K562 (cell line): Measurements from ENCODE around the gene MAGI1. TPM values are rescaled to one million over a fixed set of nuclear protein-coding genes. Genes with fewer than 3 reads are reported as not detected.

Experiments
- ATAC-seq: fragments of 200-7000 bp; cut with Tn5 transposase; 3 replicates; pipeline ENCODE4 v1.9.1; 2020; ENCODE audit warnings: moderate library complexity
- BruUV-seq: library from RNA; stranded (reverse); fragments of 400-500 nt; replicated peaks from 2 replicates; lab custom pipeline; 2021; lab: Mats Ljungman, UMichigan
- CTCF ChIA-PET: fragments of 300-600 bp; formaldehyde crosslinking; extraction: SDS; loops from one replicate; lab custom pipeline; 2021; ENCODE audit warnings: low intra/inter-chr PET ratio; lab: Yijun Ruan, JAX
- POLR2A ChIA-PET: fragments of 300-600, 350-650 bp; sonication (Branson Sonifier 250); formaldehyde crosslinking; extraction: SDS; loops from one replicate; lab custom pipeline; 2021; ENCODE audit warnings: antibody characterized with exemption, inconsistent platforms; lab: Yijun Ruan, JAX
- DNase-seq, 4 experiments: peaks; one replicate each; pipeline versions ENCODE4 v3.0.0 to v3.0.0-alpha.2; 2011 to 2018; ENCODE audit warnings: low spot score in 3 of 4, mixed read lengths in 3 of 4; ENCODE audit errors: extremely low read depth in 1 of 4
- FAIRE-seq: peaks from 2 replicates; lab custom pipeline; 2011; peaks lifted over from hg19 to GRCh38; lab: Jason Lieb, UNC
- H2AFZ ChIP-seq: 2 replicates; pipeline ENCODE4 v1.6.0; 2011; ENCODE audit warnings: low read depth, low read length, control low read depth, inconsistent platforms
- H3K27ac ChIP-seq: fragments of 200-600 bp; 3 replicates; pipeline ENCODE4 v1.8.0; 2011; ENCODE audit warnings: low read depth, mild to moderate bottlenecking, control low read depth, inconsistent platforms, low read length, moderate library complexity, mixed read lengths; ENCODE audit errors: extremely low read depth
- H3K27me3 ChIP-seq, 2 experiments: fragments of 300-600 bp in 1 of 2; 2 replicates in 1 of 2; 3 replicates in 1 of 2; pipeline versions ENCODE4 v1.6.0 to v1.8.0; 2011; ENCODE audit warnings: inconsistent platforms in 2 of 2, low read length in 2 of 2, mild to moderate bottlenecking in 1 of 2, mixed read lengths in 1 of 2, moderate library complexity in 1 of 2; ENCODE audit not compliant: control insufficient read depth in 2 of 2, insufficient read depth in 2 of 2
- H3K36me3 ChIP-seq: fragments of 300-600 bp; 3 replicates; pipeline ENCODE4 v1.8.0; 2011; ENCODE audit warnings: mild to moderate bottlenecking, low read length, inconsistent platforms; ENCODE audit not compliant: control insufficient read depth, insufficient read depth
- H3K4me1 ChIP-seq, 2 experiments: fragments of 200-600 bp in 1 of 2; replicated peaks in 1 of 2; 2 replicates in 1 of 2; 3 replicates in 1 of 2; pipeline versions ENCODE4 v1.5.1 to v1.8.0; 2011; ENCODE audit warnings: inconsistent platforms in 2 of 2, low read length in 2 of 2, mild to moderate bottlenecking in 1 of 2, mixed read lengths in 1 of 2, moderate library complexity in 1 of 2; ENCODE audit not compliant: control insufficient read depth in 2 of 2, insufficient read depth in 2 of 2
- H3K4me2 ChIP-seq: 2 replicates; pipeline ENCODE4 v1.6.1; 2011; ENCODE audit warnings: low read length, control low read depth, inconsistent platforms, mixed read lengths; ENCODE audit not compliant: insufficient read depth
- H3K4me3 ChIP-seq: fragments of 200-600 bp; sonication (generic), shearing (Covaris generic); 2 replicates; pipeline ENCODE4 v1.5.1; 2016; ENCODE audit warnings: control low read depth, inconsistent platforms
- H3K79me2 ChIP-seq: fragments of 200-600 bp; 3 replicates; pipeline ENCODE4 v1.8.0; 2011; ENCODE audit warnings: low read length, inconsistent platforms; ENCODE audit not compliant: control insufficient read depth, insufficient read depth
- H3K9ac ChIP-seq, 2 experiments: 2 replicates each; pipeline versions ENCODE4 v1.6.0 to v1.6.1; 2011; ENCODE audit warnings: low read depth in 2 of 2, low read length in 2 of 2, control low read depth in 1 of 2, inconsistent platforms in 1 of 2, mild to moderate bottlenecking in 1 of 2, mixed read lengths in 1 of 2; ENCODE audit not compliant: insufficient read depth in 1 of 2
- H3K9me1 ChIP-seq: one replicate; pipeline ENCODE4 v1.6.0; 2011; ENCODE audit warnings: inconsistent platforms, mild to moderate bottlenecking, low read length, moderate library complexity; ENCODE audit not compliant: control insufficient read depth, insufficient read depth
- H3K9me3 ChIP-seq: replicated peaks from 2 replicates; pipeline ENCODE4 v1.5.1; 2011; ENCODE audit warnings: low read depth, low read length, inconsistent platforms; ENCODE audit not compliant: control insufficient read depth, insufficient read depth
- H4K20me1 ChIP-seq: replicated peaks from 2 replicates; pipeline ENCODE4 v1.6.1; 2011; ENCODE audit warnings: low read length, inconsistent platforms, mixed read lengths; ENCODE audit not compliant: control insufficient read depth, insufficient read depth
- E2F6 ChIP-seq, 2 experiments: IDR thresholded peaks; 2 replicates each; pipeline ENCODE4 v1.6.1; 2011; ENCODE audit warnings: borderline replicate concordance in 1 of 2, control low read depth in 1 of 2, low read depth in 1 of 2, low read length in 1 of 2, mild to moderate bottlenecking in 1 of 2, mixed read lengths in 1 of 2, moderate library complexity in 1 of 2; ENCODE audit not compliant: insufficient read depth in 1 of 2, insufficient read length in 1 of 2, poor library complexity in 1 of 2, severe bottlenecking in 1 of 2; ENCODE audit errors: extremely low read depth in 1 of 2
- SIRT6 ChIP-seq: IDR thresholded peaks from one replicate; pipeline ENCODE4 v1.6.1; 2012; ENCODE audit warnings: low read depth, mild to moderate bottlenecking, control low read depth, inconsistent platforms, low read length, moderate library complexity
- ZNF253 ChIP-seq: fragments of 250-450 bp; sonication (Bioruptor Pico); conservative IDR thresholded peaks from 2 replicates; pipeline ENCODE4 v1.6.1; 2021; ENCODE audit warnings: mild to moderate bottlenecking
- WGBS: fragments of 100-300 bp; shearing (Covaris generic); methylation state at CpG from one replicate; pipeline ENCODE4 v1.1.6; 2016; ENCODE audit warnings: low coverage, mixed read lengths; ENCODE audit not compliant: insufficient coverage; ENCODE audit errors: missing lambda C conversion rate; 5-methylcytosine and 5-hydroxymethylcytosine counted together
- in situ Hi-C: fragments of 300-500 bp; cut with MboI; formaldehyde crosslinking; loops from 4 replicates; pipeline ENCODE4 v1.15.0; 2018; ENCODE audit warnings: inconsistent platforms, mixed read lengths
- intact Hi-C: fragments of 100-400 bp; cut with micrococcal nuclease; formaldehyde crosslinking; loops from 2 replicates; pipeline ENCODE4 v1.14.2; 2022
- polyA plus RNA-seq, 8 experiments: library from polyadenylated mRNA; depleted of rRNA in 4 of 8; stranded (reverse) in 5 of 8; unstranded in 3 of 8; fragments of >200 nt; fragmentation: Nextera tagmentation in 2 of 8; fragmentation: Illumina TruSeq in 1 of 8; extraction: Ambion mirVana in 2 of 8; extraction: Trizol in 1 of 8; gene quantifications; 2 replicates each; pipeline versions ENCODE4 v1.2.1 to v1.2.3, GENCODE V29; 2011 to 2014; ENCODE audit warnings: inconsistent platforms in 1 of 8, missing spikeins in 1 of 8
- total RNA-seq, 7 experiments: library from RNA; depleted of rRNA in 6 of 7; stranded (reverse); fragments of >200 nt in 6 of 7; fragmentation: Illumina TruSeq in 2 of 7; extraction: Trizol in 2 of 7; gene quantifications; 2 replicates each; pipeline versions ENCODE4 v1.2.1 to v1.2.3, GENCODE V29; 2011 to 2021; ENCODE audit warnings: low replicate concordance in 1 of 7
- TF ChIP-seq, protein P1 (sequence below): fragments of 450-650 bp; IDR thresholded peaks from 2 replicates; pipeline ENCODE4 v1.6.1; 2016; ENCODE audit warnings: mild to moderate bottlenecking
- TF ChIP-seq, protein P2 (sequence below): fragments of 450-650 bp; IDR thresholded peaks from 2 replicates; pipeline ENCODE4 v1.6.1; 2016; ENCODE audit warnings: mild to moderate bottlenecking, moderate library complexity

The MAGI1 gene
- total and polyA plus RNA-seq, 9 of the 15 experiments (the other 6 are each of a cell fraction or from before 2014, with no cell fraction given): 7.8 to 59.4 (median 43.2) TPM

- ATAC-seq (peak; percentile 34), DNase-seq (peak; percentile 21 to 56 (median 32)), FAIRE-seq (no peak)
- in situ Hi-C loops (no loop called here), intact Hi-C loops (loop anchor here (10.0 kb wide), 1 partner anchor 137 kb away; no protein-coding TSS in a partner anchor)
- peaks cover 45% of the 10 kb centered on the region for H3K79me2 ChIP-seq
- POLR2A ChIA-PET: interaction anchor here (1.0 kb wide), 1 partner anchor 31 kb away, joined by 3 read pairs; no protein-coding TSS in a partner anchor
- H2AFZ ChIP-seq: no peak overlapping the region
- no peaks in the 10 kb centered on the region for H4K20me1 ChIP-seq
- H3K27me3 ChIP-seq: no peaks in the 10 kb centered on the region
- H3K36me3 ChIP-seq: no peaks in the 10 kb centered on the region
- H3K9ac ChIP-seq: no peak overlapping the region
- peaks cover 11 to 26% of the 10 kb centered on the region in 2 experiments; a peak in 4 of 5 replicates for H3K4me1 ChIP-seq
- no peak overlapping the region for H3K27ac ChIP-seq
- H3K9me3 ChIP-seq: no peaks in the 10 kb centered on the region
- H3K4me2 ChIP-seq: 0 out of 2 replicates have a peak overlapping the region, but pooled peaks have one; percentile 11
- 34% methylated on average over 8 of the region's 20 CpGs for whole genome bisulfite sequencing
- no TSS peak for BruUV-seq
- H3K4me3 ChIP-seq: peak overlapping the region; percentile 45
- CTCF ChIA-PET: no interaction called here
- H3K9me1 ChIP-seq: no peaks in the 10 kb centered on the region
- TF ChIP-seq, protein P1, sequence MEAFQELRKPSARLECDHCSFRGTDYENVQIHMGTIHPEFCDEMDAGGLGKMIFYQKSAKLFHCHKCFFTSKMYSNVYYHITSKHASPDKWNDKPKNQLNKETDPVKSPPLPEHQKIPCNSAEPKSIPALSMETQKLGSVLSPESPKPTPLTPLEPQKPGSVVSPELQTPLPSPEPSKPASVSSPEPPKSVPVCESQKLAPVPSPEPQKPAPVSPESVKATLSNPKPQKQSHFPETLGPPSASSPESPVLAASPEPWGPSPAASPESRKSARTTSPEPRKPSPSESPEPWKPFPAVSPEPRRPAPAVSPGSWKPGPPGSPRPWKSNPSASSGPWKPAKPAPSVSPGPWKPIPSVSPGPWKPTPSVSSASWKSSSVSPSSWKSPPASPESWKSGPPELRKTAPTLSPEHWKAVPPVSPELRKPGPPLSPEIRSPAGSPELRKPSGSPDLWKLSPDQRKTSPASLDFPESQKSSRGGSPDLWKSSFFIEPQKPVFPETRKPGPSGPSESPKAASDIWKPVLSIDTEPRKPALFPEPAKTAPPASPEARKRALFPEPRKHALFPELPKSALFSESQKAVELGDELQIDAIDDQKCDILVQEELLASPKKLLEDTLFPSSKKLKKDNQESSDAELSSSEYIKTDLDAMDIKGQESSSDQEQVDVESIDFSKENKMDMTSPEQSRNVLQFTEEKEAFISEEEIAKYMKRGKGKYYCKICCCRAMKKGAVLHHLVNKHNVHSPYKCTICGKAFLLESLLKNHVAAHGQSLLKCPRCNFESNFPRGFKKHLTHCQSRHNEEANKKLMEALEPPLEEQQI: no peak
- TF ChIP-seq ZNF253 (CRISPR knock-in tag): no peak
- no peak for TF ChIP-seq SIRT6
- TF ChIP-seq, protein P2, sequence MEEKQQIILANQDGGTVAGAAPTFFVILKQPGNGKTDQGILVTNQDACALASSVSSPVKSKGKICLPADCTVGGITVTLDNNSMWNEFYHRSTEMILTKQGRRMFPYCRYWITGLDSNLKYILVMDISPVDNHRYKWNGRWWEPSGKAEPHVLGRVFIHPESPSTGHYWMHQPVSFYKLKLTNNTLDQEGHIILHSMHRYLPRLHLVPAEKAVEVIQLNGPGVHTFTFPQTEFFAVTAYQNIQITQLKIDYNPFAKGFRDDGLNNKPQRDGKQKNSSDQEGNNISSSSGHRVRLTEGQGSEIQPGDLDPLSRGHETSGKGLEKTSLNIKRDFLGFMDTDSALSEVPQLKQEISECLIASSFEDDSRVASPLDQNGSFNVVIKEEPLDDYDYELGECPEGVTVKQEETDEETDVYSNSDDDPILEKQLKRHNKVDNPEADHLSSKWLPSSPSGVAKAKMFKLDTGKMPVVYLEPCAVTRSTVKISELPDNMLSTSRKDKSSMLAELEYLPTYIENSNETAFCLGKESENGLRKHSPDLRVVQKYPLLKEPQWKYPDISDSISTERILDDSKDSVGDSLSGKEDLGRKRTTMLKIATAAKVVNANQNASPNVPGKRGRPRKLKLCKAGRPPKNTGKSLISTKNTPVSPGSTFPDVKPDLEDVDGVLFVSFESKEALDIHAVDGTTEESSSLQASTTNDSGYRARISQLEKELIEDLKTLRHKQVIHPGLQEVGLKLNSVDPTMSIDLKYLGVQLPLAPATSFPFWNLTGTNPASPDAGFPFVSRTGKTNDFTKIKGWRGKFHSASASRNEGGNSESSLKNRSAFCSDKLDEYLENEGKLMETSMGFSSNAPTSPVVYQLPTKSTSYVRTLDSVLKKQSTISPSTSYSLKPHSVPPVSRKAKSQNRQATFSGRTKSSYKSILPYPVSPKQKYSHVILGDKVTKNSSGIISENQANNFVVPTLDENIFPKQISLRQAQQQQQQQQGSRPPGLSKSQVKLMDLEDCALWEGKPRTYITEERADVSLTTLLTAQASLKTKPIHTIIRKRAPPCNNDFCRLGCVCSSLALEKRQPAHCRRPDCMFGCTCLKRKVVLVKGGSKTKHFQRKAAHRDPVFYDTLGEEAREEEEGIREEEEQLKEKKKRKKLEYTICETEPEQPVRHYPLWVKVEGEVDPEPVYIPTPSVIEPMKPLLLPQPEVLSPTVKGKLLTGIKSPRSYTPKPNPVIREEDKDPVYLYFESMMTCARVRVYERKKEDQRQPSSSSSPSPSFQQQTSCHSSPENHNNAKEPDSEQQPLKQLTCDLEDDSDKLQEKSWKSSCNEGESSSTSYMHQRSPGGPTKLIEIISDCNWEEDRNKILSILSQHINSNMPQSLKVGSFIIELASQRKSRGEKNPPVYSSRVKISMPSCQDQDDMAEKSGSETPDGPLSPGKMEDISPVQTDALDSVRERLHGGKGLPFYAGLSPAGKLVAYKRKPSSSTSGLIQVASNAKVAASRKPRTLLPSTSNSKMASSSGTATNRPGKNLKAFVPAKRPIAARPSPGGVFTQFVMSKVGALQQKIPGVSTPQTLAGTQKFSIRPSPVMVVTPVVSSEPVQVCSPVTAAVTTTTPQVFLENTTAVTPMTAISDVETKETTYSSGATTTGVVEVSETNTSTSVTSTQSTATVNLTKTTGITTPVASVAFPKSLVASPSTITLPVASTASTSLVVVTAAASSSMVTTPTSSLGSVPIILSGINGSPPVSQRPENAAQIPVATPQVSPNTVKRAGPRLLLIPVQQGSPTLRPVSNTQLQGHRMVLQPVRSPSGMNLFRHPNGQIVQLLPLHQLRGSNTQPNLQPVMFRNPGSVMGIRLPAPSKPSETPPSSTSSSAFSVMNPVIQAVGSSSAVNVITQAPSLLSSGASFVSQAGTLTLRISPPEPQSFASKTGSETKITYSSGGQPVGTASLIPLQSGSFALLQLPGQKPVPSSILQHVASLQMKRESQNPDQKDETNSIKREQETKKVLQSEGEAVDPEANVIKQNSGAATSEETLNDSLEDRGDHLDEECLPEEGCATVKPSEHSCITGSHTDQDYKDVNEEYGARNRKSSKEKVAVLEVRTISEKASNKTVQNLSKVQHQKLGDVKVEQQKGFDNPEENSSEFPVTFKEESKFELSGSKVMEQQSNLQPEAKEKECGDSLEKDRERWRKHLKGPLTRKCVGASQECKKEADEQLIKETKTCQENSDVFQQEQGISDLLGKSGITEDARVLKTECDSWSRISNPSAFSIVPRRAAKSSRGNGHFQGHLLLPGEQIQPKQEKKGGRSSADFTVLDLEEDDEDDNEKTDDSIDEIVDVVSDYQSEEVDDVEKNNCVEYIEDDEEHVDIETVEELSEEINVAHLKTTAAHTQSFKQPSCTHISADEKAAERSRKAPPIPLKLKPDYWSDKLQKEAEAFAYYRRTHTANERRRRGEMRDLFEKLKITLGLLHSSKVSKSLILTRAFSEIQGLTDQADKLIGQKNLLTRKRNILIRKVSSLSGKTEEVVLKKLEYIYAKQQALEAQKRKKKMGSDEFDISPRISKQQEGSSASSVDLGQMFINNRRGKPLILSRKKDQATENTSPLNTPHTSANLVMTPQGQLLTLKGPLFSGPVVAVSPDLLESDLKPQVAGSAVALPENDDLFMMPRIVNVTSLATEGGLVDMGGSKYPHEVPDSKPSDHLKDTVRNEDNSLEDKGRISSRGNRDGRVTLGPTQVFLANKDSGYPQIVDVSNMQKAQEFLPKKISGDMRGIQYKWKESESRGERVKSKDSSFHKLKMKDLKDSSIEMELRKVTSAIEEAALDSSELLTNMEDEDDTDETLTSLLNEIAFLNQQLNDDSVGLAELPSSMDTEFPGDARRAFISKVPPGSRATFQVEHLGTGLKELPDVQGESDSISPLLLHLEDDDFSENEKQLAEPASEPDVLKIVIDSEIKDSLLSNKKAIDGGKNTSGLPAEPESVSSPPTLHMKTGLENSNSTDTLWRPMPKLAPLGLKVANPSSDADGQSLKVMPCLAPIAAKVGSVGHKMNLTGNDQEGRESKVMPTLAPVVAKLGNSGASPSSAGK: peak; percentile 61
- TF ChIP-seq E2F6 (IDR thresholded peaks at IDR 0.05; ENCODE audit: borderline replicate concordance in 1 of 2, extremely low read depth in 1 of 2, insufficient read depth in 1 of 2, insufficient read length in 1 of 2, low read depth in 1 of 2, low read length in 1 of 2, poor library complexity in 1 of 2, severe bottlenecking in 1 of 2): peak; percentile 69 to 82
These were observed 440.7 kb downstream of the MAGI1 start for GRCh38 chr3:65597952-65598413.
